ENCODE measurements around the gene AKT2. TPM values are rescaled to one million over a fixed set of nuclear protein-coding genes. Genes with fewer than 3 reads are reported as not detected.

Gene AKT2
- polyA plus RNA-seq, 1 donor from 2014 or later, result 131 TPM

- Histone ChIP-seq H2AFZ (ENCODE audit: low read depth, low read length) (no peak overlapping the region), H3K4me2 (ENCODE audit: low read length) (no peak overlapping the region)
Measured at GRCh38 chr19:40232479-40232878, 52.7 kb downstream of the AKT2 start.

GRCh38 chr19:40231544-40232424, 53.4 kb downstream of the AKT2 start:
- Histone ChIP-seq H3K79me2 (replicated peaks; ENCODE audit: insufficient read depth, low read length) (no peaks in the 10 kb centered on the region), H3K9me3 (ENCODE audit: low read length) (no peaks in the 10 kb centered on the region), H3K4me3 (ENCODE audit: low read length) (no peak overlapping the region), H3K27ac (ENCODE audit: low read length) (no peak overlapping the region), H3F3A (ENCODE audit: insufficient read depth, low read length, poor library complexity, severe bottlenecking) (no peaks in the 10 kb centered on the region), H3K4me2 (ENCODE audit: low read length) (no peak overlapping the region), H3K36me3 (ENCODE audit: insufficient read depth, low read length) (no peaks in the 10 kb centered on the region), H3K9me2 (ENCODE audit: insufficient read depth, low read length) (no peaks in the 10 kb centered on the region), H3K27me3 (ENCODE audit: insufficient read depth, low read depth, low read length) (no peaks in the 10 kb centered on the region), H3K9ac (ENCODE audit: low read length) (no peak overlapping the region), H4K20me1 (ENCODE audit: insufficient read depth) (no peaks in the 10 kb centered on the region), H2AFZ (ENCODE audit: low read depth, low read length) (no peak overlapping the region)
- TF ChIP-seq EP300 (conservative IDR thresholded peaks at IDR 0.05; ENCODE audit: poor library complexity, severe bottlenecking), result no peak
- no peak for TF ChIP-seq MXI1 (conservative IDR thresholded peaks at IDR 0.05; ENCODE audit: poor library complexity, severe bottlenecking)
- no peak for TF ChIP-seq CTCF (IDR thresholded peaks at IDR 0.05; ENCODE audit: poor library complexity, severe bottlenecking)
- TF ChIP-seq POLR2AphosphoS5 (IDR thresholded peaks at IDR 0.05), result no peak
- TF ChIP-seq EZH2 (IDR thresholded peaks at IDR 0.05; ENCODE audit: borderline replicate concordance, insufficient read depth, low read length, poor library complexity, severe bottlenecking), result no peak
- no peak for TF ChIP-seq TAF1 (IDR thresholded peaks at IDR 0.05; ENCODE audit: low read depth)

More at GRCh38 chr19:40232479-40232878, 52.7 kb downstream of the AKT2 start:
- H4K20me1 ChIP-seq (ENCODE audit: insufficient read depth), result no peaks in the 10 kb centered on the region
- H3K27me3 ChIP-seq (ENCODE audit: insufficient read depth, low read depth, low read length), result no peaks in the 10 kb centered on the region
- no peaks in the 10 kb centered on the region for H3K36me3 ChIP-seq (ENCODE audit: insufficient read depth, low read length)
- H3K79me2 ChIP-seq (replicated peaks; ENCODE audit: insufficient read depth, low read length), result no peaks in the 10 kb centered on the region
- no peak for TF ChIP-seq TAF1 (IDR thresholded peaks at IDR 0.05; ENCODE audit: low read depth)
- no peak for TF ChIP-seq MXI1 (conservative IDR thresholded peaks at IDR 0.05; ENCODE audit: poor library complexity, severe bottlenecking)
- TF ChIP-seq POLR2AphosphoS5 (IDR thresholded peaks at IDR 0.05), result no peak
- no peaks in the 10 kb centered on the region for H3K9me3 ChIP-seq (ENCODE audit: low read length)
- no peaks in the 10 kb centered on the region for H3K9me2 ChIP-seq (ENCODE audit: insufficient read depth, low read length)
- no peak overlapping the region for H3K9ac ChIP-seq (ENCODE audit: low read length)
- H3K4me3 ChIP-seq (ENCODE audit: low read length), result no peak overlapping the region
- H3K27ac ChIP-seq (ENCODE audit: low read length), result no peak overlapping the region
- H3F3A ChIP-seq (ENCODE audit: insufficient read depth, low read length, poor library complexity, severe bottlenecking), result no peaks in the 10 kb centered on the region

GRCh38 chr19:40231057-40231456, 54.1 kb downstream of the AKT2 start:
- no peak overlapping the region for H3K27ac ChIP-seq (ENCODE audit: low read length)
- peaks cover 5% of the 10 kb centered on the region for H3K27me3 ChIP-seq (ENCODE audit: insufficient read depth, low read depth, low read length)
- H2AFZ ChIP-seq (ENCODE audit: low read depth, low read length), result no peak overlapping the region
- H3K9me3 ChIP-seq (ENCODE audit: low read length), result no peaks in the 10 kb centered on the region
- H3K4me3 ChIP-seq (ENCODE audit: low read length), result no peak overlapping the region
- no peaks in the 10 kb centered on the region for H3F3A ChIP-seq (ENCODE audit: insufficient read depth, low read length, poor library complexity, severe bottlenecking)
- no peak overlapping the region for H3K9ac ChIP-seq (ENCODE audit: low read length)
- no peaks in the 10 kb centered on the region for H4K20me1 ChIP-seq (ENCODE audit: insufficient read depth)
- H3K79me2 ChIP-seq (replicated peaks; ENCODE audit: insufficient read depth, low read length), result no peaks in the 10 kb centered on the region
- no peak overlapping the region for H3K4me2 ChIP-seq (ENCODE audit: low read length)
- no peak for TF ChIP-seq SMC3 (conservative IDR thresholded peaks at IDR 0.05; ENCODE audit: poor library complexity)
- no peak for TF ChIP-seq POLR2AphosphoS5 (IDR thresholded peaks at IDR 0.05)
- no peak for TF ChIP-seq REST (IDR thresholded peaks at IDR 0.05; ENCODE audit: borderline replicate concordance)
- TF ChIP-seq RAD21 (conservative IDR thresholded peaks at IDR 0.05), result no peak
- TF ChIP-seq EZH2 (IDR thresholded peaks at IDR 0.05; ENCODE audit: borderline replicate concordance, insufficient read depth, low read length, poor library complexity, severe bottlenecking), result no peak
- no peak for TF ChIP-seq CTCF (IDR thresholded peaks at IDR 0.05; ENCODE audit: poor library complexity, severe bottlenecking)
- TF ChIP-seq MXI1 (conservative IDR thresholded peaks at IDR 0.05; ENCODE audit: poor library complexity, severe bottlenecking), result no peak
- no peak for TF ChIP-seq EP300 (conservative IDR thresholded peaks at IDR 0.05; ENCODE audit: poor library complexity, severe bottlenecking)
- TF ChIP-seq TAF1 (IDR thresholded peaks at IDR 0.05; ENCODE audit: low read depth), result no peak
- H3K36me3 ChIP-seq (ENCODE audit: insufficient read depth, low read length), result no peaks in the 10 kb centered on the region
- H3K9me2 ChIP-seq (ENCODE audit: insufficient read depth, low read length), result no peaks in the 10 kb centered on the region

Measured in neural cell (in vitro differentiated cells).